GM18951 (cell line): ENCODE results near the gene SMIM24.
"Not testable (repeated sequence)": the region's sequence is repeated elsewhere in the genome, so short reads cannot be mapped to it uniquely, and the experiment has no call there.

ENCODE experiments used
- POLR2A ChIP-seq: IDR thresholded peaks from 4 replicates; pipeline ENCODE4 v1.6.1; 2011; ENCODE audit warnings: mild to moderate bottlenecking; ENCODE audit not compliant: insufficient read length, insufficient read depth; ENCODE audit errors: extremely low read depth
- in situ Hi-C: fragments of 300-500 bp; cut with MboI; formaldehyde crosslinking; loops from one replicate; pipeline ENCODE4 v1.12.0; 2022; ENCODE audit warnings: low sequenced_read_pairs, mixed read lengths, inconsistent platforms; ENCODE audit not compliant: unreplicated experiment

The SMIM24 gene

GRCh38 chr19:3455393-3455955 is 24.9 kb downstream of the SMIM24 start:
- no peak for TF ChIP-seq POLR2A
- in situ Hi-C loops: no loop called here

GRCh38 chr19:3454656-3455392 is 25.5 kb downstream of the SMIM24 start:
- TF ChIP-seq POLR2A: no peak
- in situ Hi-C loops: no loop called here

GRCh38 chr19:3453840-3454239 is 26.5 kb downstream of the SMIM24 start:
- in situ Hi-C loops: no loop called here

GRCh38 chr19:3452942-3453214 is 27.4 kb downstream of the SMIM24 start:
- in situ Hi-C loops: not testable (repeated sequence)

More at GRCh38 chr19:3453840-3454239, 26.5 kb downstream of the SMIM24 start:
- TF ChIP-seq POLR2A: no peak

GRCh38 chr19:3452171-3452941 is 28.0 kb downstream of the SMIM24 start:
- in situ Hi-C loops: no loop called here

GRCh38 chr19:3451451-3451866 is 28.9 kb downstream of the SMIM24 start:
- no peak for TF ChIP-seq POLR2A
- in situ Hi-C loops: no loop called here

More at GRCh38 chr19:3452171-3452941, 28.0 kb downstream of the SMIM24 start:
- no peak for TF ChIP-seq POLR2A

GRCh38 chr19:3450796-3451411 is 29.4 kb downstream of the SMIM24 start:
- in situ Hi-C loops: no loop called here
- no peak for TF ChIP-seq POLR2A

GRCh38 chr19:3448616-3449334 is 31.6 kb downstream of the SMIM24 start:
- in situ Hi-C loops: no loop called here
- no peak for TF ChIP-seq POLR2A

- in situ Hi-C loops: not testable (repeated sequence)
Observed at GRCh38 chr19:3446657-3447056, 33.7 kb downstream of the SMIM24 start.

GRCh38 chr19:3444695-3445234 is 35.6 kb downstream of the SMIM24 start:
- in situ Hi-C loops: no loop called here
- no peak for TF ChIP-seq POLR2A

- in situ Hi-C loops: no loop called here
Observed at GRCh38 chr19:3443840-3444694, 36.3 kb downstream of the SMIM24 start.

GRCh38 chr19:3442487-3443071 is 37.7 kb downstream of the SMIM24 start:
- in situ Hi-C loops: no loop called here
- TF ChIP-seq POLR2A: no peak

More at GRCh38 chr19:3443840-3444694, 36.3 kb downstream of the SMIM24 start:
- TF ChIP-seq POLR2A: no peak

- no peak for TF ChIP-seq POLR2A
- in situ Hi-C loops: no loop called here
Observed at GRCh38 chr19:3441986-3442329, 38.4 kb downstream of the SMIM24 start.
